Neural progenitor cell (in vitro differentiated cells): ENCODE results near the gene ATXN7L1. TPM values are rescaled to one million over a fixed set of nuclear protein-coding genes. Genes with fewer than 3 reads are reported as not detected.

Source experiments
- DNase-seq: peaks from one replicate; pipeline ENCODE4 v3.0.0-alpha.2; 2016; ENCODE audit warnings: low spot score
- H2AFZ ChIP-seq: fragments of 200-600 bp; sonication (generic); replicated peaks from 2 replicates; pipeline ENCODE4 v1.6.1; 2016; ENCODE audit warnings: antibody characterized with exemption
- H3F3A ChIP-seq: fragments of 200-600 bp; sonication (generic); 2 replicates; pipeline ENCODE4 v1.6.1; 2016; ENCODE audit warnings: antibody characterized with exemption, low read depth
- H3K27ac ChIP-seq: fragments of 200-600 bp; sonication (generic); 2 replicates; pipeline ENCODE4 v1.5.1; 2016; ENCODE audit warnings: mild to moderate bottlenecking
- H3K27me3 ChIP-seq: fragments of 200-600 bp; sonication (generic); 2 replicates; pipeline ENCODE4 v1.6.1; 2016; ENCODE audit warnings: mild to moderate bottlenecking, moderate library complexity
- H3K36me3 ChIP-seq: fragments of 200-600 bp; sonication (generic); 2 replicates; pipeline ENCODE4 v1.5.1; 2016
- H3K4me1 ChIP-seq: fragments of 200-600 bp; sonication (generic); 2 replicates; pipeline ENCODE4 v1.6.1; 2016; ENCODE audit warnings: mixed run types
- H3K4me2 ChIP-seq: fragments of 200-600 bp; sonication (generic); 2 replicates; pipeline ENCODE4 v1.6.1; 2016
- H3K4me3 ChIP-seq: fragments of 200-600 bp; sonication (generic); 2 replicates; pipeline ENCODE4 v1.5.1; 2016
- H3K79me2 ChIP-seq: fragments of 200-600 bp; sonication (generic); 2 replicates; pipeline ENCODE4 v1.6.1; 2016; ENCODE audit warnings: low read depth
- H3K9ac ChIP-seq: fragments of 200-600 bp; sonication (generic); 2 replicates; pipeline ENCODE4 v1.6.1; 2016
- H3K9me3 ChIP-seq: fragments of 200-600 bp; sonication (generic); 2 replicates; pipeline ENCODE4 v1.5.1; 2016; ENCODE audit warnings: low read depth
- H4K20me1 ChIP-seq: fragments of 200-600 bp; sonication (generic); 2 replicates; pipeline ENCODE4 v1.6.1; 2016; ENCODE audit warnings: low read depth
- H3K27ac Mint-ChIP-seq: 3 replicates; pipeline ENCODE4 v1.8.0; 2021; ENCODE audit warnings: mixed read lengths
- H3K27me3 Mint-ChIP-seq: 2 replicates; pipeline ENCODE4 v1.8.0; 2022; ENCODE audit warnings: low read depth, mild to moderate bottlenecking, inconsistent platforms, moderate library complexity, mixed read lengths; ENCODE audit not compliant: insufficient read depth
- H3K36me3 Mint-ChIP-seq: 3 replicates; pipeline ENCODE4 v1.8.0; 2021; ENCODE audit warnings: mixed read lengths
- H3K4me1 Mint-ChIP-seq: 3 replicates; pipeline ENCODE4 v1.8.0; 2021; ENCODE audit warnings: mixed read lengths
- H3K4me3 Mint-ChIP-seq: 3 replicates; pipeline ENCODE4 v1.8.0; 2021; ENCODE audit warnings: mild to moderate bottlenecking, moderate library complexity, mixed read lengths
- H3K9me3 Mint-ChIP-seq: 3 replicates; pipeline ENCODE4 v1.8.0; 2020; ENCODE audit warnings: mixed read lengths
- CTCF ChIP-seq: fragments of 200-600 bp; sonication (generic); IDR thresholded peaks from 2 replicates; pipeline ENCODE4 v1.5.1; 2017; ENCODE audit warnings: antibody characterized with exemption, mild to moderate bottlenecking
- EZH2 ChIP-seq: fragments of 200-600 bp; sonication (generic); IDR thresholded peaks from 2 replicates; pipeline ENCODE4 v1.6.1; 2017; ENCODE audit warnings: antibody characterized with exemption, mild to moderate bottlenecking, moderate library complexity
- EZH2phosphoT487 ChIP-seq: fragments of 200-600 bp; sonication (generic); IDR thresholded peaks from 2 replicates; pipeline ENCODE4 v1.6.1; 2017; ENCODE audit warnings: antibody characterized with exemption
- total RNA-seq: library from RNA; depleted of rRNA; stranded (reverse); fragments of >200 nt; gene quantifications from 2 replicates; pipeline ENCODE4 v1.2.3, GENCODE V29; 2015; ENCODE audit warnings: low replicate concordance

Gene ATXN7L1
- total RNA-seq, 1 donor from 2014 or later: 5.9 TPM

GRCh38 chr7:105788356-105788755, 88.0 kb downstream of the ATXN7L1 start:
- Histone ChIP-seq H3K9ac (no peak overlapping the region), H3K4me1 (no peaks in the 10 kb centered on the region), H3F3A (no peaks in the 10 kb centered on the region), H3K4me2 (no peak overlapping the region), H3K9me3 (no peaks in the 10 kb centered on the region), H3K27ac (no peak overlapping the region), H3K27me3 (no peaks in the 10 kb centered on the region), H3K79me2 (no peaks in the 10 kb centered on the region), H4K20me1 (no peaks in the 10 kb centered on the region), H2AFZ (no peak overlapping the region), H3K4me3 (no peak overlapping the region), H3K36me3 (no peaks in the 10 kb centered on the region)
- no peak for DNase-seq
- Mint-ChIP-seq H3K4me1 (no peaks in the 10 kb centered on the region), H3K27ac (no peak overlapping the region), H3K9me3 (no peaks in the 10 kb centered on the region), H3K27me3 (no peaks in the 10 kb centered on the region), H3K36me3 (peaks cover 5% of the 10 kb centered on the region), H3K4me3 (no peak overlapping the region)
- TF ChIP-seq EZH2: no peak
- no peak for TF ChIP-seq EZH2phosphoT487
- no peak for TF ChIP-seq CTCF

DNA sequence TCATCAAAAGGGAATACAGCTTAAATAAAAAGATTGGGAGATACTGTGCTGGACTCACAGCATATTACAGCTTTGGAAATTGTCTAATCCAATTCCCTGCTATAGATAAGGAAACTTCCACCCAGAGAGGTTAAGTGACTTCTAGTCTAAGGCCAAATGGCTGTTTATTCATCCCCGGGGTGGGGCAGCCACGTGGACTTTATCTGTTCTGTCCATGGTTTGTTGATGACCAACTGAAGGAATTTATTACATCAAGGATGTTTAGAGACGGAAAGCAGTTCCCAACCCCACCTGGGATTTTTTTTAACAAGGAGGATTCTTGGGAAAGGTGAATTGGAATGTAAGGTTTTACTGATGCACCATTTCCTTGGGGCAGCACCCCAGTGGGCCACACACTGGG, 88.6 kb downstream of the ATXN7L1 start:
- no peaks in the 10 kb centered on the region for H3F3A ChIP-seq
- H3K4me1 ChIP-seq: no peaks in the 10 kb centered on the region
- Mint-ChIP-seq H3K27ac (no peak overlapping the region), H3K4me3 (no peak overlapping the region), H3K27me3 (no peaks in the 10 kb centered on the region), H3K36me3 (peaks cover 4% of the 10 kb centered on the region), H3K4me1 (no peaks in the 10 kb centered on the region), H3K9me3 (no peaks in the 10 kb centered on the region)
- no peak overlapping the region for H3K4me2 ChIP-seq
- H3K27ac ChIP-seq: no peak overlapping the region
- H3K36me3 ChIP-seq: no peaks in the 10 kb centered on the region
- no peaks in the 10 kb centered on the region for H4K20me1 ChIP-seq
- no peak overlapping the region for H3K9ac ChIP-seq
- DNase-seq: no peak
- TF ChIP-seq EZH2phosphoT487 (no peak), CTCF (no peak), EZH2 (no peak)
- H3K4me3 ChIP-seq: no peak overlapping the region
- no peaks in the 10 kb centered on the region for H3K27me3 ChIP-seq
- no peaks in the 10 kb centered on the region for H3K79me2 ChIP-seq
- no peak overlapping the region for H2AFZ ChIP-seq
- no peaks in the 10 kb centered on the region for H3K9me3 ChIP-seq

DNA sequence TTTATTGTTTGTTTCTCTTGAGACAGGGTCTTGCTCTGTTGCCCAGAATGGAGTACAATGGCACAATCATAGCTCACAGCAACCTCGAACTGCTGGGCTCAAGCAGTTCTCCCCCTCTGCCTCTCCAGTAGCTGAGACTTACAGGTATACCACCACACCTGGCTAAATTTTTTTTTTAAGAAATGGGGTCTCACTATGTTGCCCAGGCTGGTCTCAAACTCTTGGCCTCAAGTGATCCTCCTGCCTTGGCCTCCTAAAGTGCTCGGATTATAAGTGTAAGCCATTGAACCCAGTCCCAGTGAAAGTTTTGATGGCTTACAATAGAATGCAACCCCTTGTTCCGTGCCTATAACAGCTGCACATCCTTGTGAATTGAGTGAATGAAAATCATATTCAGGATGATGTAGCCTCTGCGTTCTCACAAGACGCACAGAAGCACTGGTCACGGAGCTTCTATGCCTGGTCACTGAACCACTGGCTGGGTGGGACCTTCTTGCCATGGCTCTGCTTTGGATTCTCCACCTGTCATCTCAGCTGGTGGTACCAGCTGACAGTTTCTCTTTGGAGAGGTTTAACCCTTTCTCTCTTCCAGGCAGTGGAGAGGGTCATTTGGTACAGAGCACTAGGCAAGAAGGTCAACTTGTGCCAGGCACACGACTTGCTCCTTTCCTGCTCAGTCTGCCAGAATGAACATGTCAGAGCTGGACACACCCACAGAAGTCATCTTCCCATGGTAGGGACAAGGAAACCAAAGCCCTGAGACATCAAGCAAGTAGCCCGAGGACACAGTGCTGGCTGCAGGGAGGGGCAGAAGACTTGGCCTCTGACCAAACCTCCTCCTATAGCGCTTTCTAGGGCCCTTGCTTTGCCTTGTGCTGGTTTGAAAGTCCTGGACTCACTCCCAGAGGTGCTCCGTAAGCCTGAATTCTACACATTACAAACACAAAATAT, 89.6 kb downstream of the ATXN7L1 start:
- no peaks in the 10 kb centered on the region for H3K9me3 ChIP-seq
- H3K27ac Mint-ChIP-seq: no peak overlapping the region
- DNase-seq: no peak

More for the DNA sequence above, 89.6 kb downstream of the ATXN7L1 start:
- no peaks in the 10 kb centered on the region for H3K4me1 ChIP-seq
- no peak overlapping the region for H2AFZ ChIP-seq
- no peaks in the 10 kb centered on the region for H3F3A ChIP-seq
- H3K27ac ChIP-seq: no peak overlapping the region
- H3K4me2 ChIP-seq: no peak overlapping the region
- no peaks in the 10 kb centered on the region for H3K79me2 ChIP-seq
- H4K20me1 ChIP-seq: no peaks in the 10 kb centered on the region
- Mint-ChIP-seq H3K9me3 (no peaks in the 10 kb centered on the region), H3K36me3 (peaks cover 4% of the 10 kb centered on the region), H3K27me3 (no peaks in the 10 kb centered on the region), H3K4me3 (no peak overlapping the region), H3K4me1 (no peaks in the 10 kb centered on the region)
- H3K36me3 ChIP-seq: no peaks in the 10 kb centered on the region
- H3K27me3 ChIP-seq: no peaks in the 10 kb centered on the region
- H3K9ac ChIP-seq: no peak overlapping the region
- no peak overlapping the region for H3K4me3 ChIP-seq
- TF ChIP-seq CTCF: no peak
- TF ChIP-seq EZH2: no peak
- TF ChIP-seq EZH2phosphoT487: no peak
